SK-N-SH (cell line): ENCODE results near the gene SIK1. TPM values are rescaled to one million over a fixed set of nuclear protein-coding genes. Genes with fewer than 3 reads are reported as not detected.

ENCODE experiments used
- CTCF ChIA-PET: fragments of 300-600, 350-600 bp; formaldehyde crosslinking; extraction: SDS; loops from one replicate; lab custom pipeline; 2021; lab: Yijun Ruan, JAX
- POLR2A ChIA-PET: fragments of 350-600 bp; sonication (Branson Sonifier 250); formaldehyde crosslinking; extraction: SDS; loops from one replicate; lab custom pipeline; 2020; ENCODE audit warnings: antibody characterized with exemption, inconsistent platforms; lab: Yijun Ruan, JAX
- DNase-seq: peaks from one replicate; pipeline ENCODE4 v3.0.0; 2012
- H2AFZ ChIP-seq: fragments of 200-600 bp; sonication (generic); 2 replicates; pipeline ENCODE4 v1.8.1; 2016; ENCODE audit warnings: antibody characterized with exemption, mild to moderate bottlenecking, low read depth
- H3F3A ChIP-seq: fragments of 200-600 bp; sonication (generic); replicated peaks from 2 replicates; pipeline ENCODE3; 2016; ENCODE audit warnings: antibody characterized with exemption, mild to moderate bottlenecking; ENCODE audit not compliant: insufficient read depth
- H3K27ac ChIP-seq, 2 experiments: fragments of 200-500 bp in 1 of 2; fragments of 200-600 bp in 1 of 2; sonication (Bioruptor generic) in 1 of 2; sonication (generic), shearing (Covaris generic) in 1 of 2; 2 replicates each; pipeline versions ENCODE4 v1.5.1 to v1.6.1; 2014 to 2016; ENCODE audit warnings: low read depth in 2 of 2, inconsistent platforms in 1 of 2, low read length in 1 of 2, mild to moderate bottlenecking in 1 of 2, mixed read lengths in 1 of 2
- H3K27me3 ChIP-seq: fragments of 200-600 bp; sonication (generic), shearing (Covaris generic); 2 replicates; pipeline ENCODE4 v1.6.1; 2016; ENCODE audit warnings: mixed run types; ENCODE audit not compliant: insufficient read depth
- H3K36me3 ChIP-seq, 2 experiments: fragments of 200-500 bp in 1 of 2; fragments of 200-600 bp in 1 of 2; sonication (Bioruptor generic) in 1 of 2; sonication (generic) in 1 of 2; replicated peaks in 1 of 2; 2 replicates each; pipeline versions ENCODE3 to v1.5.1; 2014 to 2016; ENCODE audit warnings: low read length in 1 of 2, mild to moderate bottlenecking in 1 of 2; ENCODE audit not compliant: insufficient read depth in 2 of 2, control insufficient read depth in 1 of 2
- H3K4me1 ChIP-seq, 2 experiments: fragments of 200-500 bp in 1 of 2; fragments of 200-600 bp in 1 of 2; sonication (Bioruptor generic) in 1 of 2; sonication (generic), shearing (Covaris generic) in 1 of 2; 2 replicates each; pipeline versions ENCODE4 v1.5.1 to v1.6.1; 2014 to 2016; ENCODE audit warnings: low read depth in 1 of 2, low read length in 1 of 2, mixed run types in 1 of 2; ENCODE audit not compliant: insufficient read depth in 2 of 2, control insufficient read depth in 1 of 2
- H3K4me2 ChIP-seq: fragments of 200-600 bp; sonication (generic), shearing (Covaris generic); 2 replicates; pipeline ENCODE4 v1.6.1; 2017; ENCODE audit warnings: mixed run types
- H3K4me3 ChIP-seq, 2 experiments: fragments of 200-500 bp in 1 of 2; fragments of 200-600 bp in 1 of 2; sonication (Bioruptor generic) in 1 of 2; sonication (generic), shearing (Covaris generic) in 1 of 2; 2 replicates each; pipeline versions ENCODE4 v1.5.1 to v1.8.1; 2014 to 2016; ENCODE audit warnings: low read depth in 2 of 2, inconsistent platforms in 1 of 2, low read length in 1 of 2, mild to moderate bottlenecking in 1 of 2, mixed read lengths in 1 of 2, moderate library complexity in 1 of 2
- H3K79me2 ChIP-seq: fragments of 200-600 bp; sonication (generic); 2 replicates; pipeline ENCODE4 v1.8.1; 2017; ENCODE audit warnings: mild to moderate bottlenecking; ENCODE audit not compliant: insufficient read depth
- H3K9ac ChIP-seq: fragments of 200-600 bp; sonication (generic); 2 replicates; pipeline ENCODE4 v1.6.1; 2017; ENCODE audit warnings: mixed run types
- H3K9me2 ChIP-seq: fragments of 200-600 bp; sonication (generic); 2 replicates; pipeline ENCODE4 v1.6.1; 2017; ENCODE audit warnings: mixed run types
- H3K9me3 ChIP-seq: fragments of 200-600 bp; sonication (generic); 2 replicates; pipeline ENCODE4 v1.6.1; 2017; ENCODE audit warnings: mixed run types, mild to moderate bottlenecking, moderate library complexity
- H4K20me1 ChIP-seq: fragments of 200-600 bp; sonication (generic); 2 replicates; pipeline ENCODE4 v1.6.1; 2017; ENCODE audit warnings: mild to moderate bottlenecking, mixed run types; ENCODE audit not compliant: insufficient read depth
- FOXJ3 ChIP-seq: sonication (generic); formaldehyde crosslinking; IDR thresholded peaks from 2 replicates; pipeline ENCODE4 v1.5.1; 2020; ENCODE audit warnings: mild to moderate bottlenecking, missing genetic modification reagents
- GABPA ChIP-seq: IDR thresholded peaks from 2 replicates; pipeline ENCODE4 v1.4.0; 2012; ENCODE audit warnings: low read depth, mild to moderate bottlenecking
- GATA2 ChIP-seq: sonication (generic); formaldehyde crosslinking; IDR thresholded peaks from 2 replicates; pipeline ENCODE4 v1.5.0; 2020; ENCODE audit warnings: mild to moderate bottlenecking, missing genetic modification reagents
- MEF2A ChIP-seq: IDR thresholded peaks from 2 replicates; pipeline ENCODE4 v1.4.0; 2012; ENCODE audit warnings: low read depth, borderline replicate concordance
- NFIC ChIP-seq: IDR thresholded peaks from 2 replicates; pipeline ENCODE4 v1.4.0; 2012; ENCODE audit warnings: borderline replicate concordance
- NRF1 ChIP-seq: IDR thresholded peaks from 2 replicates; pipeline ENCODE4 v1.6.1; 2012; ENCODE audit warnings: low read depth, mild to moderate bottlenecking, low read length
- RAD21 ChIP-seq: IDR thresholded peaks from 2 replicates; pipeline ENCODE4 v1.6.1; 2012; ENCODE audit warnings: mild to moderate bottlenecking, low read length
- RCOR1 ChIP-seq: fragments of 150-350 bp; IDR thresholded peaks from 2 replicates; pipeline ENCODE4 v1.6.1; 2017; ENCODE audit warnings: antibody characterized with exemption, low read length
- RXRA ChIP-seq: IDR thresholded peaks from 2 replicates; pipeline ENCODE4 v1.4.0; 2012; ENCODE audit warnings: low read depth, mild to moderate bottlenecking, borderline replicate concordance
- SIN3A ChIP-seq: IDR thresholded peaks from 2 replicates; pipeline ENCODE4 v1.6.1; 2012; ENCODE audit warnings: low read depth, mild to moderate bottlenecking, low read length, moderate library complexity, borderline replicate concordance
- SMC3 ChIP-seq: IDR thresholded peaks from 2 replicates; pipeline ENCODE4 v1.6.1; 2012; ENCODE audit warnings: low read depth, low read length, improper control_type of control experiment
- TCF12 ChIP-seq: IDR thresholded peaks from 2 replicates; pipeline ENCODE4 v1.4.0; 2012
- WGBS: methylation state at CpG from one replicate; pipeline ENCODE4 v1.1.6; 2017; ENCODE audit warnings: low lambda C conversion rate; 5-methylcytosine and 5-hydroxymethylcytosine counted together
- polyA plus RNA-seq, 3 experiments: library from polyadenylated mRNA; depleted of rRNA; stranded (reverse); fragments of >200 nt; gene quantifications; 2 replicates each; pipeline ENCODE4 v1.2.3, GENCODE V29; 2012
- TF ChIP-seq, protein P1 (sequence below): IDR thresholded peaks from 2 replicates; pipeline ENCODE4 v1.6.1; 2012; ENCODE audit warnings: mild to moderate bottlenecking, low read depth, low read length, moderate library complexity
- TF ChIP-seq, protein P2 (sequence below): fragments of 150-350 bp; IDR thresholded peaks from 2 replicates; pipeline ENCODE4 v1.6.1; 2017; ENCODE audit warnings: antibody characterized with exemption, low read length, low read depth, borderline replicate concordance
- TF ChIP-seq, protein P3 (sequence below): fragments of 150-350 bp; IDR thresholded peaks from 2 replicates; pipeline ENCODE4 v1.6.1; 2016; ENCODE audit warnings: mild to moderate bottlenecking, low read depth, low read length

Gene SIK1
- polyA plus RNA-seq, 1 of the 3 experiments (the other 2 are of a cell fraction): 3.8 TPM

DNA sequence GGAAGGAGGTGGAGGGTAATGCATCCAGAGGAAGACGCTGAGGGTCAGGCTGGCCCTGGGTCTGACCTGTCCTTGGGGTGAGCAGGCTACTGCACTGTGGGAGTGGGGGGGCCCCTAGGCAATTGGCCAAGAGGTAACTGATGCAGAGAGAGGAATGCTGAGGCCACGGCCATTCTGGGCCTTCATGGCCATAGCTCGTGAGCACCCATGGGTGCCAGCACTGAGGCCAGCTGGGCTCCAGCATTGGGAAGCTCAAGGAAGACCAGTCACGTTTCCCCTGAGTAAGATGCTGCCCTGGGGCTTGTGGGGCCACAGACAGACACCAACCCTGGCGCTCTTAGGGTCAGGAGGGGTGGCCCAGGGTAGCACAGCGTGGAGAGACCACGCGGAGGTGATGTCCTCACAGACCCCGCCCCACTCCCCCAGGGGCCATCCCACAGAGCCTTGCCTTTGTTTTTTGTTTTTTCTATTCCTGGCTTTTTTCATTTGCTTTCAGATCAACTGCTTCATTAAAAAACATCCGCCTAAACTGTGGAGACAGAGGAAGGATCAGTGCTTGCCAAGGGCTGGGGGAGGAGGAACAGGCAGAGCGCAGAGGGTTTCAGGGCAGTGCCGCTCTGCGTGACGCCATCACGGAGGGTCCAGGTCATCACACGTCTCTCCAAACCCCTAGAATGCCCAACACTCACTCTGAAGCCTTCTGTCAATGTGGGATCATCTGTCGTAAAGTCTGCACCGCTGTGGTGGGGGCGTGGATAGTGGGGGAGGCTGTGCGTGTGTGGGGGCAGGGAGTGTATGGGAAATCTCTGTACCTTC lies 61.1 kb downstream of the SIK1 start:
- 88% methylated on average over 16 of the region's 20 CpGs for WGBS
- H3K27ac ChIP-seq: no peak overlapping the region; a peak in 1 of 4 replicates
- H4K20me1 ChIP-seq: no peaks in the 10 kb centered on the region
- H3K27me3 ChIP-seq: no peaks in the 10 kb centered on the region
- no peak overlapping the region for H3K4me2 ChIP-seq
- TF ChIP-seq GATA2: no peak
- TF ChIP-seq RXRA: no peak
- no peak for TF ChIP-seq SMC3
- TF ChIP-seq RCOR1: no peak
- TF ChIP-seq FOXJ3 (CRISPR knock-in tag): no peak
- TF ChIP-seq, protein P1, sequence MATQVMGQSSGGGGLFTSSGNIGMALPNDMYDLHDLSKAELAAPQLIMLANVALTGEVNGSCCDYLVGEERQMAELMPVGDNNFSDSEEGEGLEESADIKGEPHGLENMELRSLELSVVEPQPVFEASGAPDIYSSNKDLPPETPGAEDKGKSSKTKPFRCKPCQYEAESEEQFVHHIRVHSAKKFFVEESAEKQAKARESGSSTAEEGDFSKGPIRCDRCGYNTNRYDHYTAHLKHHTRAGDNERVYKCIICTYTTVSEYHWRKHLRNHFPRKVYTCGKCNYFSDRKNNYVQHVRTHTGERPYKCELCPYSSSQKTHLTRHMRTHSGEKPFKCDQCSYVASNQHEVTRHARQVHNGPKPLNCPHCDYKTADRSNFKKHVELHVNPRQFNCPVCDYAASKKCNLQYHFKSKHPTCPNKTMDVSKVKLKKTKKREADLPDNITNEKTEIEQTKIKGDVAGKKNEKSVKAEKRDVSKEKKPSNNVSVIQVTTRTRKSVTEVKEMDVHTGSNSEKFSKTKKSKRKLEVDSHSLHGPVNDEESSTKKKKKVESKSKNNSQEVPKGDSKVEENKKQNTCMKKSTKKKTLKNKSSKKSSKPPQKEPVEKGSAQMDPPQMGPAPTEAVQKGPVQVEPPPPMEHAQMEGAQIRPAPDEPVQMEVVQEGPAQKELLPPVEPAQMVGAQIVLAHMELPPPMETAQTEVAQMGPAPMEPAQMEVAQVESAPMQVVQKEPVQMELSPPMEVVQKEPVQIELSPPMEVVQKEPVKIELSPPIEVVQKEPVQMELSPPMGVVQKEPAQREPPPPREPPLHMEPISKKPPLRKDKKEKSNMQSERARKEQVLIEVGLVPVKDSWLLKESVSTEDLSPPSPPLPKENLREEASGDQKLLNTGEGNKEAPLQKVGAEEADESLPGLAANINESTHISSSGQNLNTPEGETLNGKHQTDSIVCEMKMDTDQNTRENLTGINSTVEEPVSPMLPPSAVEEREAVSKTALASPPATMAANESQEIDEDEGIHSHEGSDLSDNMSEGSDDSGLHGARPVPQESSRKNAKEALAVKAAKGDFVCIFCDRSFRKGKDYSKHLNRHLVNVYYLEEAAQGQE: no peak
- TF ChIP-seq MEF2A: no peak
- no peak for TF ChIP-seq NFIC
- TF ChIP-seq GABPA: no peak
- TF ChIP-seq, protein P2, sequence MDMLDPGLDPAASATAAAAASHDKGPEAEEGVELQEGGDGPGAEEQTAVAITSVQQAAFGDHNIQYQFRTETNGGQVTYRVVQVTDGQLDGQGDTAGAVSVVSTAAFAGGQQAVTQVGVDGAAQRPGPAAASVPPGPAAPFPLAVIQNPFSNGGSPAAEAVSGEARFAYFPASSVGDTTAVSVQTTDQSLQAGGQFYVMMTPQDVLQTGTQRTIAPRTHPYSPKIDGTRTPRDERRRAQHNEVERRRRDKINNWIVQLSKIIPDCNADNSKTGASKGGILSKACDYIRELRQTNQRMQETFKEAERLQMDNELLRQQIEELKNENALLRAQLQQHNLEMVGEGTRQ: no peak
- no peak for TF ChIP-seq TCF12
- no peak for TF ChIP-seq NRF1
- TF ChIP-seq SIN3A: no peak
- no peak for TF ChIP-seq RAD21
- TF ChIP-seq, protein P3, sequence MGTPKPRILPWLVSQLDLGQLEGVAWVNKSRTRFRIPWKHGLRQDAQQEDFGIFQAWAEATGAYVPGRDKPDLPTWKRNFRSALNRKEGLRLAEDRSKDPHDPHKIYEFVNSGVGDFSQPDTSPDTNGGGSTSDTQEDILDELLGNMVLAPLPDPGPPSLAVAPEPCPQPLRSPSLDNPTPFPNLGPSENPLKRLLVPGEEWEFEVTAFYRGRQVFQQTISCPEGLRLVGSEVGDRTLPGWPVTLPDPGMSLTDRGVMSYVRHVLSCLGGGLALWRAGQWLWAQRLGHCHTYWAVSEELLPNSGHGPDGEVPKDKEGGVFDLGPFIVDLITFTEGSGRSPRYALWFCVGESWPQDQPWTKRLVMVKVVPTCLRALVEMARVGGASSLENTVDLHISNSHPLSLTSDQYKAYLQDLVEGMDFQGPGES: no peak
- TF ChIP-seq, all 33 proteins: peak for 0
- peaks cover 8 to 84% of the 10 kb centered on the region in 2 experiments; a peak in 2 of 4 replicates for H3K4me1 ChIP-seq
- no peak for DNase-seq
- ChIA-PET POLR2A (no interaction called here), CTCF (no interaction called here)
- no peaks in the 10 kb centered on the region for H3F3A ChIP-seq
- no peaks in the 10 kb centered on the region for H3K9me2 ChIP-seq
- no peak overlapping the region for H3K9ac ChIP-seq
- H3K36me3 ChIP-seq: no peaks in the 10 kb centered on the region
- no peak overlapping the region for H3K4me3 ChIP-seq
- H2AFZ ChIP-seq: no peak overlapping the region
- H3K79me2 ChIP-seq: no peaks in the 10 kb centered on the region
- H3K9me3 ChIP-seq: no peaks in the 10 kb centered on the region
